ENCODE measurements around the gene PUM1. TPM values are rescaled to one million over a fixed set of nuclear protein-coding genes. Genes with fewer than 3 reads are reported as not detected.

Gene PUM1
- total and polyA plus RNA-seq, 2 donors (not counting 1 experiment from before 2014, with no cell fraction given): 59.3 to 70.5 TPM

DNA sequence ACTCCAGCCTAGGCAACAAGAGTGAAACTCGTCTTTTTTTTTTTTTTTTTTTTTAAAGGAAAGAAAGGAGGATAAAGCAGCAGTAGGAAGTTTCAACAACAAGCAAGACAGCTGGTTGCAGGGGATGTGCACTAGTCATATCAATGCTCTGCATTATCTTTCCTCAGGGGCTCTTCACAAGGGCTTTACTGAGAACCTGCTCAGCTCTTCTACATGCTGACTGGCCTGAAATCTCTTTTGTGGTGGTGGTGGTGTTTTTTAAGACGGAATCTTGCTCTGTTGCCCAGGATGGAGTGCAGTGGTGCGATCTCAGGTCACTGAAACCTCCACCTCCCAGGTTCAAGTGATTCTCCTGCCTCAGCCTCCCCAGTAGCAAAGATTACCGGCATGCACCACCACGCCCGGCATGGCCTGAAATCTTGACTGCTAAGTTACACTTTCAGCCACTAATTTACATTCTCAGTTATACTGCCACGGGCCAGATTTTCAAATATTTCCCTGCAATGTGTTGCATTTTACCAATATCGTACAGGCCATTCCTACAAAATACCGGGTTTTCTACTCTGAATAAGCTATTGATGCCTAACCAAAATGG is 68.0 kb downstream of the PUM1 start:
- H4K20me1 ChIP-seq (ENCODE audit: control insufficient read depth, extremely low read depth, insufficient read depth, low read length): no peaks in the 10 kb centered on the region
- H3K36me3 ChIP-seq (ENCODE audit: control insufficient read depth, insufficient read depth, low read length): peaks cover 2% of the 10 kb centered on the region
- H2AFZ ChIP-seq (ENCODE audit: low read length): no peak overlapping the region

DNA sequence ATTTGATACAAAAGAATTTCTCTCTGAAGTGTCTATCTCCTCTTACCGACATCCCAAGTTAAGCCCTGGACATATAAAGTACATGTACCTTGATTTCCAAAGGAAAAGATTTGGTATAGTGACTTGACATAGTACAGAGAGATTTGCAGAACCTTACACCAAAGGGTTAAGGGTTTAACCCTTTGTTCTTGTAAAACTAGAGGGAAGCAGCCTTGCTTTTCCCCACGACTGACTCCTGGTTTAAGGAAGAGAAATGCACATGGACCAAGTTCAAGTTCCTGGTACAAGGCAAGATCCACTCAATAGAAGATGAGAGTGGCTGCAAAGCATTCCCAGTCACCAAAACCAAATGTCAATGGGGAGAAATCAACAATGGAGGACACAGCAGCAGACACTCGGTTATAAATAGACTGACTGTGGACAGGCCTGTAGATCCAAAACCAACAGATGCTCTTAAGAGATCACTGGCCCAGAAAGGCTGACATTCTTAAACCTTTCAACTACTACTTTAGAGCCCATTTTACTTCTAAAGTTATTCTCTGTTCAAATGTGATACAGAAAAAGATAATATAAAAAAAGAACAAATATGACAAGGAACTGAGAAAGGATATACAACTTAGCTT is 69.4 kb downstream of the PUM1 start:
- H3K9ac ChIP-seq (ENCODE audit: insufficient read depth, low read length): no peak overlapping the region
- no peak overlapping the region for H3K4me2 ChIP-seq (ENCODE audit: extremely low read depth, insufficient read depth, low read length)
- H3K36me3 ChIP-seq (ENCODE audit: control insufficient read depth, insufficient read depth, low read length): peaks cover 3% of the 10 kb centered on the region
- TF ChIP-seq, protein P1, sequence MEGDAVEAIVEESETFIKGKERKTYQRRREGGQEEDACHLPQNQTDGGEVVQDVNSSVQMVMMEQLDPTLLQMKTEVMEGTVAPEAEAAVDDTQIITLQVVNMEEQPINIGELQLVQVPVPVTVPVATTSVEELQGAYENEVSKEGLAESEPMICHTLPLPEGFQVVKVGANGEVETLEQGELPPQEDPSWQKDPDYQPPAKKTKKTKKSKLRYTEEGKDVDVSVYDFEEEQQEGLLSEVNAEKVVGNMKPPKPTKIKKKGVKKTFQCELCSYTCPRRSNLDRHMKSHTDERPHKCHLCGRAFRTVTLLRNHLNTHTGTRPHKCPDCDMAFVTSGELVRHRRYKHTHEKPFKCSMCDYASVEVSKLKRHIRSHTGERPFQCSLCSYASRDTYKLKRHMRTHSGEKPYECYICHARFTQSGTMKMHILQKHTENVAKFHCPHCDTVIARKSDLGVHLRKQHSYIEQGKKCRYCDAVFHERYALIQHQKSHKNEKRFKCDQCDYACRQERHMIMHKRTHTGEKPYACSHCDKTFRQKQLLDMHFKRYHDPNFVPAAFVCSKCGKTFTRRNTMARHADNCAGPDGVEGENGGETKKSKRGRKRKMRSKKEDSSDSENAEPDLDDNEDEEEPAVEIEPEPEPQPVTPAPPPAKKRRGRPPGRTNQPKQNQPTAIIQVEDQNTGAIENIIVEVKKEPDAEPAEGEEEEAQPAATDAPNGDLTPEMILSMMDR (conservative IDR thresholded peaks at IDR 0.05 in 1 of 2, IDR thresholded peaks at IDR 0.05 in 1 of 2; ENCODE audit: low read depth in 1 of 2, low read length in 2 of 2): no peak
- no peak for TF ChIP-seq EZH2 (IDR thresholded peaks at IDR 0.05; ENCODE audit: low read length, missing control alignments)
- H2AFZ ChIP-seq (ENCODE audit: low read length): no peak overlapping the region
- H3K4me1 ChIP-seq (ENCODE audit: control insufficient read depth, extremely low read depth, insufficient read depth, low read length): no peaks in the 10 kb centered on the region
- no peaks in the 10 kb centered on the region for H4K20me1 ChIP-seq (ENCODE audit: control insufficient read depth, extremely low read depth, insufficient read depth, low read length)
- H3K4me3 ChIP-seq (replicated peaks in 1 of 4; ENCODE audit: control extremely low read depth in 1 of 4, insufficient read depth in 1 of 4, low read depth in 3 of 4, low read length in 4 of 4): no peak overlapping the region
- no peaks in the 10 kb centered on the region for H3K9me3 ChIP-seq (ENCODE audit: control insufficient read depth, insufficient read depth, low read depth, low read length)
- no peaks in the 10 kb centered on the region for H3K27me3 ChIP-seq (ENCODE audit: control insufficient read depth, insufficient read depth, low read length)
- H3K27ac ChIP-seq (ENCODE audit: insufficient read depth, low read length): no peak overlapping the region
- peaks cover 54% of the 10 kb centered on the region for H3K79me2 ChIP-seq (ENCODE audit: control insufficient read depth, insufficient read depth, low read length)
- DNase-seq (ENCODE audit: low read depth in 2 of 2): no peak

More for the DNA sequence above, 68.0 kb downstream of the PUM1 start:
- Histone ChIP-seq H3K4me1 (ENCODE audit: control insufficient read depth, extremely low read depth, insufficient read depth, low read length) (no peaks in the 10 kb centered on the region), H3K27ac (ENCODE audit: insufficient read depth, low read length) (no peak overlapping the region), H3K4me2 (ENCODE audit: extremely low read depth, insufficient read depth, low read length) (no peak overlapping the region), H3K79me2 (ENCODE audit: control insufficient read depth, insufficient read depth, low read length) (peaks cover 48% of the 10 kb centered on the region), H3K9me3 (ENCODE audit: control insufficient read depth, insufficient read depth, low read depth, low read length) (no peaks in the 10 kb centered on the region), H3K27me3 (ENCODE audit: control insufficient read depth, insufficient read depth, low read length) (no peaks in the 10 kb centered on the region), H3K4me3 (replicated peaks in 1 of 4; ENCODE audit: control extremely low read depth in 1 of 4, insufficient read depth in 1 of 4, low read depth in 3 of 4, low read length in 4 of 4) (no peak overlapping the region), H3K9ac (ENCODE audit: insufficient read depth, low read length) (no peak overlapping the region)
- no peak for DNase-seq (ENCODE audit: low read depth in 2 of 2)
- TF ChIP-seq, protein P1 (conservative IDR thresholded peaks at IDR 0.05 in 1 of 2, IDR thresholded peaks at IDR 0.05 in 1 of 2; ENCODE audit: low read depth in 1 of 2, low read length in 2 of 2): no peak
- TF ChIP-seq EZH2 (IDR thresholded peaks at IDR 0.05; ENCODE audit: low read length, missing control alignments): no peak

DNA sequence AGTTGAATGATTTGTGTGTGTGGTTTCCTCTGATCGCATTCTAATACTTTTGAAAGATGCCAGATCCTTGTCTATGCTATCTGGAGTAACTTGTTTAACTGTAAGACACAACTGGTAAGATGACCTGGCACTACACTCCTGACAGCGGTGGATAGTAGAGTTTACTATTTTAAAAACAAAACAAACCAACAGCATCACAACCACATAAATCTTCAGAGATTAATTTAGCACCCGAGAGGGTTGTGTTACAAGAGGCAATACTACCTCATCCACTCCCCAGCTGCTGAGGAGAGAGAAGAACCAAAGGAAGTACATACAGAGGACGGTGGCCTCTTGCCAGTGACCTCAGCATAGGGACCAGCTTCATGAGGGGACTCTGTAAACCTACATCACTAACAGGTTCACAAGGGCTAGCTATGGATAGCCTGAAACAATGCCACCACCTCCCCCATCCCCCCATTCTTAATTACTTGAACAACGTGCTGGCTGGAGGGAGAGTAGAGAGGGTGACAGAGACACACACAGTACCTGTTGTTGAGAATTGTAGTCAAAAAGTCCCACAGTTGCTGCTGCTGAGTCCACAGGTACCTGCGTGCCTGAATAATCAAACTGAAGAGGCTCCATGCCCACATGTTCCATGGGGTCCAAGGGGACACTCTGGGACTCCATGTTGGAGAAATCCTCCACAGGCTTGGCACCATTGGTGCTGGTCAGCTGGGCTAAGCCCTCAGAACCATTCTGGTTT is 73.5 kb downstream of the PUM1 start:
- TF ChIP-seq, protein P1 (conservative IDR thresholded peaks at IDR 0.05 in 1 of 2, IDR thresholded peaks at IDR 0.05 in 1 of 2; ENCODE audit: low read depth in 1 of 2, low read length in 2 of 2): no peak
- TF ChIP-seq EZH2 (IDR thresholded peaks at IDR 0.05; ENCODE audit: low read length, missing control alignments): no peak
- Histone ChIP-seq H3K79me2 (ENCODE audit: control insufficient read depth, insufficient read depth, low read length) (peaks cover 73% of the 10 kb centered on the region), H3K9ac (ENCODE audit: insufficient read depth, low read length) (no peak overlapping the region), H4K20me1 (ENCODE audit: control insufficient read depth, extremely low read depth, insufficient read depth, low read length) (peaks cover 4% of the 10 kb centered on the region), H3K27ac (ENCODE audit: insufficient read depth, low read length) (no peak overlapping the region), H3K4me3 (replicated peaks in 1 of 4; ENCODE audit: control extremely low read depth in 1 of 4, insufficient read depth in 1 of 4, low read depth in 3 of 4, low read length in 4 of 4) (no peak overlapping the region), H3K4me2 (ENCODE audit: extremely low read depth, insufficient read depth, low read length) (no peak overlapping the region), H3K9me3 (ENCODE audit: control insufficient read depth, insufficient read depth, low read depth, low read length) (no peaks in the 10 kb centered on the region), H3K36me3 (ENCODE audit: control insufficient read depth, insufficient read depth, low read length) (peaks cover 3% of the 10 kb centered on the region), H3K27me3 (ENCODE audit: control insufficient read depth, insufficient read depth, low read length) (no peaks in the 10 kb centered on the region), H2AFZ (ENCODE audit: low read length) (no peak overlapping the region), H3K4me1 (ENCODE audit: control insufficient read depth, extremely low read depth, insufficient read depth, low read length) (peaks cover 5% of the 10 kb centered on the region)
- no peak for DNase-seq (ENCODE audit: low read depth in 2 of 2)
